ENCODE data around the gene TRIM38.

DNA sequence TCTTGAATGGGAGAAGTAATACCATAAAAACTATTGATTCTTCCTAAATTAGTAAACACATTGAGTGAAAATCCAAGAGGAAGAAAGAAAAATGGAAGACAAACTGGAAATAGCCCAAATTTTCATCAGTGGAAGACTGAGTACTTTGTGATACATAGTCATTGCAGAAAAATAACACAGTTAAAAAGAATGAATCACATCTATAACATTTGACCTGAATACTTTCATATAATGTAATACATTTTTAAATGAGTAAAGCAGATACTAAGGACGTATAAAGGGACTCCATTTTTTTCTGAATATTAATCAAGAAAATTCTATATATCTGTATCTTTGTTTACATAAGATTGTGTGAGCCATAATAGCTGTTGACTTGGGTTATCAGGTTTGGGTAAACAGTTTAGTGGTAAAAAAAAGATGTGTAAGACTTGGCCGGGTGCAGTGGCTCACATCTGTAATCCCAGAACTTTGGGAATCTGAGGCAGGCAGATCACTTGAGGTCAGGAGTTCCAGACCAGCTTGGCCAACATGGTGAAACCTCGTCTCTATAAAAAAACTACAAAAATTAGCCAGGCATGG lies 27.8 kb upstream of the TRIM38 start:
- TF ChIP-seq POLR2AphosphoS5 (IDR thresholded peaks at IDR 0.05; ENCODE audit: borderline replicate concordance, low read depth, low read length) = no peak
- TF ChIP-seq EZH2 (IDR thresholded peaks at IDR 0.05) = no peak

All from SK-N-MC (cell line).